ENCODE results near the gene UGGT2.

Gene UGGT2

GRCh38 chr13:95788100-95788463, 265.1 kb downstream of the UGGT2 start:
- no peaks in the 10 kb centered on the region for H3K36me3 ChIP-seq (ENCODE audit: control insufficient read depth, insufficient read depth, low read length)
- no peaks in the 10 kb centered on the region for H3K9me3 ChIP-seq (ENCODE audit: control insufficient read depth, low read length)
- no peak overlapping the region for H3K4me2 ChIP-seq (ENCODE audit: low read length)
- H3K4me3 ChIP-seq (ENCODE audit: low read depth, low read length) = no peak overlapping the region
- no peaks in the 10 kb centered on the region for H3K27me3 ChIP-seq (ENCODE audit: control insufficient read depth, insufficient read depth, low read length)
- no peak overlapping the region for H3K9ac ChIP-seq
- no peak for TF ChIP-seq CTCF (IDR thresholded peaks at IDR 0.05)
- no peaks in the 10 kb centered on the region for H3K4me1 ChIP-seq
- H3K27ac ChIP-seq = no peak overlapping the region
- no peaks in the 10 kb centered on the region for H3K79me2 ChIP-seq
- H2AFZ ChIP-seq = no peak overlapping the region

GRCh38 chr13:95787356-95788099, 265.7 kb downstream of the UGGT2 start:
- H3K4me3 ChIP-seq (ENCODE audit: low read depth, low read length) = no peak overlapping the region
- no peaks in the 10 kb centered on the region for H3K4me1 ChIP-seq
- no peaks in the 10 kb centered on the region for H3K79me2 ChIP-seq
- H3K27me3 ChIP-seq (ENCODE audit: control insufficient read depth, insufficient read depth, low read length) = no peaks in the 10 kb centered on the region
- no peak overlapping the region for H3K9ac ChIP-seq
- no peak overlapping the region for H3K27ac ChIP-seq
- H2AFZ ChIP-seq = no peak overlapping the region
- H3K4me2 ChIP-seq (ENCODE audit: low read length) = no peak overlapping the region
- H3K9me3 ChIP-seq (ENCODE audit: control insufficient read depth, low read length) = no peaks in the 10 kb centered on the region
- no peak for TF ChIP-seq CTCF (IDR thresholded peaks at IDR 0.05)
- H3K36me3 ChIP-seq (ENCODE audit: control insufficient read depth, insufficient read depth, low read length) = no peaks in the 10 kb centered on the region

- H3K27ac ChIP-seq = no peak overlapping the region
- H3K36me3 ChIP-seq (ENCODE audit: control insufficient read depth, insufficient read depth, low read length) = no peaks in the 10 kb centered on the region
- no peaks in the 10 kb centered on the region for H3K4me1 ChIP-seq
- TF ChIP-seq CTCF (IDR thresholded peaks at IDR 0.05) = no peak
- H3K27me3 ChIP-seq (ENCODE audit: control insufficient read depth, insufficient read depth, low read length) = no peaks in the 10 kb centered on the region
- H3K9me3 ChIP-seq (ENCODE audit: control insufficient read depth, low read length) = no peaks in the 10 kb centered on the region
- H3K79me2 ChIP-seq = no peaks in the 10 kb centered on the region
- H3K4me2 ChIP-seq (ENCODE audit: low read length) = no peak overlapping the region
- H2AFZ ChIP-seq = no peak overlapping the region
- no peak overlapping the region for H3K4me3 ChIP-seq (ENCODE audit: low read depth, low read length)
- no peak overlapping the region for H3K9ac ChIP-seq
These were observed 268.3 kb downstream of the UGGT2 start for GRCh38 chr13:95784900-95785290.

GRCh38 chr13:95784161-95784899, 268.9 kb downstream of the UGGT2 start:
- H3K79me2 ChIP-seq = no peaks in the 10 kb centered on the region
- H3K27ac ChIP-seq = no peak overlapping the region
- TF ChIP-seq CTCF (IDR thresholded peaks at IDR 0.05) = no peak
- H3K4me2 ChIP-seq (ENCODE audit: low read length) = no peak overlapping the region
- H3K4me3 ChIP-seq (ENCODE audit: low read depth, low read length) = no peak overlapping the region
- no peaks in the 10 kb centered on the region for H3K9me3 ChIP-seq (ENCODE audit: control insufficient read depth, low read length)
- H2AFZ ChIP-seq = no peak overlapping the region
- no peaks in the 10 kb centered on the region for H3K36me3 ChIP-seq (ENCODE audit: control insufficient read depth, insufficient read depth, low read length)
- H3K4me1 ChIP-seq = no peaks in the 10 kb centered on the region
- no peak overlapping the region for H3K9ac ChIP-seq
- H3K27me3 ChIP-seq (ENCODE audit: control insufficient read depth, insufficient read depth, low read length) = no peaks in the 10 kb centered on the region
